NCI-H1417 (cell line): ENCODE measurements around the gene LRMDA.
A peak's percentile ranks its signal among the peaks of the same experiment; 100 is the strongest.

Source experiments
- DNase-seq, 3 experiments: peaks; one replicate each; lab custom pipeline; 2025; lab: John Stamatoyannopoulos, UW

Gene LRMDA

DNA sequence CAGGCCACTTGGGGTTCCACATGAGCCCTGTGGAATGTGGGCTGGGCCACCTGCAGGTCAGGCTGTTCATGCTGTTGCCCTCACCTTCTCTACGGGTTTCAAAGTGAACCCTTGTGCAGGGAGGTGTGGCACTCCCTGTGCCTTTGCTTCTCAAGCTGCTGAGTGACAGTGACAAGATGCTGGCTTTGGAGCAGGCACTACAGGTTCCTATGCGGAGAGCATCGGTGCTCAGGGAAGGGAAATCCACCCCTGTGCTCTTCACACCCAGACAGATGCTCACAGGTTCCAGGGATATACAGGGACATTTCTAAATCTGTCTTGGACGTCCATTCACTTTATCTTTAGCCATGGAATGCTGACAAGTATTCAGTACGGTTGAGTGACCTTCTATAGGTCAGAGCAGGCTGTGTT lies 1005.0 kb downstream of the LRMDA start:
- DNase-seq = no peak

DNA sequence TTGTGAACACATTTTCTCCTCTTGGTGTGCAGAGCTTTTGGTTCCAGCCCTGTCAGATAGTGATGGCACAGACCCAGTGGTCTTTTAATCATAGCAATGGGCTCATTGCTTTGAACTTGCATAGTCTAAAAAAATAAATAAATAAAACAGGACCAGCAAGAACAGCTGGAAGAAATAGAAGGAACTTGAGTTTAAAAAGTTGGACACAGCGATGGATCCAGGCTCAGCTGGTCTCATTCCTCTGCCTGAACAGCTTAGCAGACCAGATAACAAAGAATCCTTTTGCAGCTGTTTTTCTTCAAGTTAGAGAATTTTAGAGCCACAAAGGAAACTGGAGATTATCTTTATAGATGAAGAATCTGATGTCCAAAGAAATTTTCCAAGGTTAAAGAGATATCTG lies 1005.6 kb downstream of the LRMDA start:
- DNase-seq = no peak

DNA sequence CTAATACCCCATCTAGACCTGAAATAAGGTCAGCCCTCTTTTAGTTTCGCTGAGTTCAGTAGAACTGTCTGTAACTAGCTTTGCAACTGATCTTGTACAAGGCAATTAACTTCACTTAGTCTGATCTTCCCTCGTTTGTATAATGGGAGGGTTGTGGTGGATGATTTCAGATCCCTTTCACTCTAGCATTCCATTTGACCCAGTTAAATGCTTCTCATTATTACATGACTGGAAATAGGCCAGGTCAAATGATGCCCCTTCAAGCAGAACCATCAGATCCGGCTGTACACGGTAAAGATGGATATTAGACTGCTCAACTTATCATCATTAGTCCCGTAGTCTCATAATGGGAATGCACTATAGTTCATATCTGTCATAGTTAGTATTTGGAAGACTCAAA lies 1009.0 kb downstream of the LRMDA start:
- DNase-seq = no peak

DNA sequence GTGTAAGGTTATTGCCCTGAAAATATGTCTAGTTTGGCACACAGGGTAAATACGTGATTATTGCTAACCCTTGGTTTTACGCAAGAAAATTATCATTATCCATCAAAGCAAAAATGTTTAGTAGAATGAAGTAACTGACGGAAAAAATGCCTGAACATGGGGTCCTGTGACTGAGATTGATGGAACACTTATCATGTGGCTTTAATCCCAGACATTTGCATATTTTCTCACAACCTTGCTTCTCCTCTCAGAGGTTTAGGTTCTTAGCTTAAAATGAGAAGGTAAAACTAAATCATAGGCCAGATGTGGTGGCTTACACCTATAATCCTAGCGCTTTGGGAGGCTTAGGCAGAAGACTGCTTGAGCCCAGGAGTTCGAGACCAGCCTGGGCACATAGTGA lies 1010.7 kb downstream of the LRMDA start:
- no peak for DNase-seq

DNA sequence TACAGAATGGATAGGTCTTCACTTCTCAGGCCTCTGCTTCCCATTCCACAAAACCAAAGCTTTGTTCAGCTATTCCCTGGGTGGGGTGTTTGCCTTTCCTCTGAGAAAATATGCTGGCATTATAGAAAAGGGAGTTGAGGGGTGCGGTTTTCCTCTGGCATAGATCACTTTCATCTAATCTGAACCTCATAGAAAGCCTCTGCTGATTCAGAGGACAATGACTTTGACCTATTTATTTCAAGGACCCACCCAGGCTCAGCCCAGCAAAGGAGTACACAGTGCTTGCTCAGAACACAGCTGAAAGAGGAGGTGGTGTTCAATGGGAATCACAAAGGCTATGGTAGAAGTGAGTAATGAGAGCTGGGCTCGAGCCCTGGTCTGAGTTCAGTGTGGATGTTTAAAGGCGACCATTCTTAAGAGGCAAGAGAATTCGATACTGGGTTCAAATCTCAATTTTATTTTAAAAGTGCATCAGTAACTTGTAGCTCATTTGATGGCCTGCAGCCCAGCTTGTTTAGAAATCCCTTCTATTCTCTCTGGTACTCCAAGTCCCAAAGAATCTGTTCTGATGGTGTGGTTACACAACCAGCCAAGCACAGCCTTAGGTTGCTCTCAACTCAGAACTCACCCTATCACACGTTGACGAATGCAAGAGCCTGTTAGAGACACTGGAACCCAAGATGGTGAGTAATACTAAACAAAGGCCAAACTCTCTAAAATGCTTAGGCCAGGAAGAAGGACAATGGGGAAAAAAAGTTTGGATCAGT lies 1012.8 kb downstream of the LRMDA start:
- no peak for DNase-seq

DNA sequence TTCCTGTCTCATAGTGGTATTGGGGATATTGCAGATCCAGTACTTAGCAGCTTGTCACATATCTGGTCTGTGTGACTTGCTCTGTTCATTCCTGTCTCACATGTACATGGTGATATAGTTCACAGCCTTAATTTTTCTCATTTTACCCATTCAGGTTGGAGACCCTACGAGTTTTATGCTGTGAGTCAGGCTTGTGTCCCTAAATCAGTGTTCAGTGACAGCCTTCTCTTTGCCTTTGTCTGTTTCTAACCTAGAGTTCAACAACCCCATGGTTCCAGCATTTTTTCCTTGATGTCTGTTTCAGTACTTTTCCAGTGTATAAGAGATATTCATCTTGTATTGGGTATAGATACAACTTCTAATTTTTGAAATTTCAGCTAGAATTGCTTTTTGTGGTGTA lies 1016.2 kb downstream of the LRMDA start:
- no peak for DNase-seq

DNA sequence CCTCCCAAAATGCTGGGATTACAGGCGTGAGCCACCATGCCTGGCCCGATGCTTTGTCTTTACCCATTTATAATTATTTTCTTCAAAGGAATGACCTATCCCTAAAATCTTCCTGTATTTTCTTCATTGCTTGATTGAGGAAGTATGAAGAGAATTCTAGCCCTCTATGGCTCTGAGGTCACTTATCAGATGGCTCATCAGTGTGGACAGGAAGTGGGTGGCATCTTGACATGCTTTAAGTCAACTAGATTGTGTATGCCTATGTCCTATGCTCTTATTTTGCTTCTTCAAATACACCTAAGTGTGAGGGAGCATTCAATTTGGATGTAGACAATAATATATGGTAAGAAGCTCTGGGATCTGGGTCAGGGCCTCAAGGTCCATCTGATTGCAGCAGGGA lies 1020.5 kb downstream of the LRMDA start:
- no peak for DNase-seq

DNA sequence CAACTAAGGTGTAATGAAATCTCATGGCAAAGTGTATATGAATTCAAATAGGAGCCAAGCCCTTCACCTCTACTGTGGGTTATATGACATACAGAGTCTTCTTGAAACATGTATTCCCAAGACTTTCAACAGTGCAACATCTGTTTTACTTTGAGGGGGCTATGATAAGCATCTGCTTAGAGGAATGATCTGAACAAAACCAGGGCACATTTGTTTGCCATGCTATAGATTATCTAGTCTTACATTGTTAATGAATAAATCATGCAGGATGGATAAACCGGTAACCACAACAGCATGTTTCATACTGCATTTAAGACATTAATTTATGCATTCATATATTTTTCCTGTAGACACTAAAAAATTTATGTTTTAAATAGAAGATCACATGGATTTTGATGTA lies 1021.9 kb downstream of the LRMDA start:
- no peak for DNase-seq

DNA sequence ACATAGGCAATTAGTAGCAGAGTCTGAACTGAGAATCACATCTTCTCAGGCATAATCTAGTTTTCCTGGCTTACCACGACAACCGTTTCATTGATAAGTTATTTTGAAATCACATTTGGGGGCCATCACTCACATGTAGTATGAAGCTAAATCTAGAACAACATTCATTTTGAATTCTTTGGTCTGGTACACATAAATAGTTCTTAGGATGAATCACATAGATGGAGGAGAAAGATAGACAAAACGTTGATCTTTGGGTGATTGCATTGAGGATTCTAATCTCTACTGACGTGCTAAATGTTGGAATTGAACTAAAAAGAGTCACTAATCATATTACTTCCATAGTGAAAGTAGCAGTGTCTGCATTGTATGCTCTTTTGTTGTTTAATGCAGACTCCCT lies 1022.6 kb downstream of the LRMDA start:
- no peak for DNase-seq

DNA sequence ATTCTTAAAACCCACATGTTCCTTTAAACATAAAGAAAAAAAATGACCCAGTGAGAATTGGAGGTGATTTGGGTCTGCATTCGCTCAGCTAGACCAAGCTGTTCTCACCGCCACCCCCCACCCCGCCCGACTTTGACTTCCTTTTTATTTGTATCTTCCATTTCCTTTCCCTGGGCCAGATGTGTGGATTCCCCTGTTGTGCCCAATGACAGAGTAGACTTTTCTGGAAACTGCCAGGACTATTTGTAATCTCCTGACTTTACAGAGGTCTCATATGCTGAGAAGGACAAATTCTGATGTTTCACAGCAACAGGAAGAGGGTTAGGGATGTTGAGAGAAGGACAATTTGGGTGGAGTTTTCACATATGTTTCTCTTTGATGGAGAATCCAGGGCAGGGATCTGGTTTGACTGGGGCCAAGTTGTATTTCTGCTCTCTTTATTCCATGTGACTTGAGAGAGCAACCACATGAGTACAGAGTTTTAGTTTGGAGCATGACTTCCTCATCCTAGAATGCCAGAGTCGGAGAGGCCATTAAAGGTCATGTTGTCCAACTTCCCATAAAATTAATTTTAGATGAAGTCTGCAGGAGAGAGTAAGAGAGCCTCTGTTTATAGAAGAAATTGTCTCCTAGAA lies 1023.2 kb downstream of the LRMDA start:
- DNase-seq = no peak

DNA sequence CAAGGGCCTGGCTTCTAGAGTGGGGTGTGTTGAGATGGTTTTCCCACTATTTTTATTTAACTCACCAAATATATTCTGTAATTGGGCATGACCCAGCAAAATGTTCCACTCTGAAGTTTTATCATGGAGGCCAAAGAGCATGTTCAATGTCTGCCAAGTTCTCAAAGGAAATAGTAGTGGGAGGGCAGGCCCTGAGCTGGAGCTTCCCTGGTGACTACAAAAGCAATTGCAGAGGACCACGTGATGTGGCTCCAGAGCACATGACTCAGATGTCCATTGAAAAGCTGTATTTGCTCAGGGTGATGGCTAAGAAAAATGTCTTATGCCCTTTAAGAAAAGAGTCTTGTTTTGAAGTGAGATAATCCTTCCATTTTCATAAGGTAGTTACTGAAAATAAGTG lies 1024.8 kb downstream of the LRMDA start:
- DNase-seq = no peak

DNA sequence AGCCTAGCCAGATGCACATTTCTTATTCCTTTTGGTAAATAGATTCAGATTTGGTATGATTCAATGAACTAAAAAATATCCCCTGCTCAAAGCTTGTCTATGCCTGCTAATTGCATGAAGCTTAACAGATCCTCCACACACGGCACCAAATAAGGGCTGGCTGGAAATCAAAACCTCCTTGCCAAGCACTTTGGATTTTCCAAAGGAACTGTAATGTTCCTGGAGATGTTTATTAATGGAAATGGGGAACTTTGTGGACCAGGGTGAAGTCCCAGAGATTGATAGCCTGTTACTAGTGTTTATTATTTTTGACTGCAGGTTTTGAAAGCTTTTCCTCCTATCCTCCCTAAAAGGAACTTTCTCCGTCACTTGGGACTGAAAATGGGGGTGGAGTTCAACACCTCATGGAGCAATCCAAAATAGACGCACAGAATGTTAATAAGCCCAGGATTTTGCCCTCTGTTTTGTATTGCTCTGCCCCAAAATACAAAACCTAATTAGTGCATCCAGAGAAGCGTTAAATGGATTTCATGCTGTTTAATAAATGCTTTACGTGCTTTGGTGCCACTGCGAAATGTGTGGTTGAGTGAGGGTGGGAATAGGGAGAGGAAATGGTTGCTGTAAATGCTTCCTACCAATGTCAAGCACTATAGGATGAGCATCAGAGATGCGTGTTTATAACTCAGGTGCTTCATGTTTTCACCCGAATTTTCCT lies 1027.7 kb downstream of the LRMDA start:
- peak in 1 of 3 experiments; percentile 7 for DNase-seq

DNA sequence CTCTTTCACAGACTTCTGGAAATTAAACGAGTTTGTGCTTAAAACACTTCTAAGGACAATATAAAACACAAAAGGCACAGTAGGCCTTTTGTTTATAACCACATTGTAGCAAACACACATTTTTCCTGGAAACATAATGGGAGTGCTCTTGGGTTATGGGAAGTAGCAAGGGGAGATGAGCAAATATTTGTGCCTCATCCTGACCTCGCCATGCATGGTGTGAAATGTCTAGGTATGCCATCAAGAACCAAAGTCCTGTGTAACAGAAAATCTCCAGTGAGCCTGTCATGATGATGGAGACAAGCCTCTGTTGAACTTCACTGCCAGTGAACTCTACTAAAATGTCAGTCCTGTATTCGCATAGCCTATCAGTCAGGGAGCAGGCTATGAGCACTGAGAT lies 1029.6 kb downstream of the LRMDA start:
- DNase-seq = no peak

DNA sequence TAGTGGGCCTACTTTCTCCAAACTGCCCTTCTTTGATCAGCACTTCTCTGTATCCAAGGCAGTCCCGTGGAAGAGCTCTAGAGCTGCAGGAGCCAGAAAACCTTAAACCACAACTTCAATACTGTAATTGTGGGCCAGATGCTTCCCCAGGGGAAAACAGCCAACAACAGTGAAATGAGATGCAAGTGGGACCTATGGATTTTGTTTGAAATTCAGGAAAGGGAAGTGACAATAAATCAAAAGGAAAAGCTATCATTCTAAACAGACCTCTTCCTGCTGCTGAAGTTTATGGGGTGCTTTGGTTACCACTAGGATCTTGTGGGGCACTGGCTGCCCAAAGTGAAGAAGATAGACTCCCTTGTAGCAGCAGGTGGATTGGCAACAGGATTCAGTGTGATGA lies 1031.7 kb downstream of the LRMDA start:
- peak in 1 of 3 experiments; percentile 40 for DNase-seq

DNA sequence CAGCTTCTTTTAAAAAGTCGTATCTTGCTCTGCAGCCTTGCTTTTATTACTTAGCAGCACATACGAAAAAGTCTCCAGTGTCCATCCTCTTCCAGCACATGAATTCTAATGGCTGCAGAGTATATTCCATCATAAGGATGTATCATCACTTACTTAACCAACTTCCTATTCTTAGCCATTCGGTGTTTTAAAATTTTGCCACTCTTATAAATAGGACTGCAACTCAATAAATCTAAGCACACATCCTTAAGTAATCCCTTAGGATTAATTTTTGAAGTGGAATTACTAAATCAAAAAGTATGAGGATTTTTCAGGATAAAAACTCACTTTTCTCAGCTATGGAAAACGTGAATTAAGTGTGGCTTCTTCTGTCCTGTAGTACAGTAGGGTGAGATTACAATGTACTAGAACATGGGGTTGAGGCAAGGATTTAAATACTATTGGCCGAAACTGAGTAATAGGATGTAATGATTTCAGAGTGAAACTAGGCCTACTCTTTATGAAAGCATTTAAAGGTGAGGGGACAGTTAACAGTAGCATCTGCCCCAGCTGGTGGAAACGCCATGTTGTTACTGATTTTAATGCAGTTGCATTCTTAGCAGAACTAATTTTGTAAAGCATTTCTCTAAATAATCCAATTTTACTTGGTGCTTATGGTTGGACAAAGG lies 1035.5 kb downstream of the LRMDA start:
- no peak for DNase-seq

DNA sequence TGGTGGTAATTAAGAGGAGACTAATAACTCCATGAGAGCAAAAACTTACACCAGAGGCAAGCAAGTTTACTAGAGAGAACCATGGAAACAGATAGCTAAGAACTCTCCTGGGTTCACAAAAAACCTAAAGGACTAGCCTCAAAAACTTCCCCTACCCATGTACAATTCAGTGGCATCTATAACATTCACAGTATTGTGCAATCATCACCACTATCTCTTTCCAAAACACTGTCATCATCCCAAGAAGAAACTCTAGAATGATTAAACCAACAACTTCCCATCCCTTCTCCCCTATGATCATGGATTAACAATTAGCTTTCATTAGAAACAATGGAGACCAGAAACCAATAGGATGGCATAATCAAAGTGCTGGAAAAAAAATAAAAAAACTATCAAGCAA lies 1038.3 kb downstream of the LRMDA start:
- DNase-seq = no peak

DNA sequence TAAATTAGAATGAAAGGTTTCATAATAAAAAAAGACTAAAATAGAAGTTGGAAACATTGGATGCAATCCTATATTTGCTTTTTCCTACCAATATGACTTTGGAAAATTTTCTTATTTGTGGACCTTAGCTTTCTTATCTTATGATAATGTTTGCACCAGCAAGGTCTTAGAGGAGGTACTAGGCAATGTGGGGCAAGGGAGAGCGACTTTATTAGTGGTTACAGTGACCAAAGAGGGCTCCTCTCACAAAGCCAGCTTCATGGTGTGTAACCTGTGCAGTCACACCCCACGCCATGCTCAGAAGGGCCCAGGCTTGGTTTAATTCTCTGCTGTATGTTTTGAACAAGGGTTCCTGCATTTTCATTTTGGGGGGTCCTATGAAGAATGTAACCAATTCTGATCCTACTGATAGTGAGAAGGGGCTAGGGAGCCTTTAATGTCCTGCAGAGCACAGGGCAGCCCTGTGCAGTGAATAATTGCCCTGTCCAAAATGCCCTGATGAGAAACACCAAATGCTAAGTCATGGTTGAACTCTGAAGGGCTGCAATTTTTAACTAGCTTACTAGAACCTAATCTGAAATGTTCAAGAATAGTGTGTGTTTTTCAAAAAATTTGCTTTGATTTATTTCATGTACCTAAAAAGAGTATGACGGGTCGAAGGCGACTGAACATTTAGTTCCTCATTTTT lies 1047.8 kb downstream of the LRMDA start:
- DNase-seq = no peak

DNA sequence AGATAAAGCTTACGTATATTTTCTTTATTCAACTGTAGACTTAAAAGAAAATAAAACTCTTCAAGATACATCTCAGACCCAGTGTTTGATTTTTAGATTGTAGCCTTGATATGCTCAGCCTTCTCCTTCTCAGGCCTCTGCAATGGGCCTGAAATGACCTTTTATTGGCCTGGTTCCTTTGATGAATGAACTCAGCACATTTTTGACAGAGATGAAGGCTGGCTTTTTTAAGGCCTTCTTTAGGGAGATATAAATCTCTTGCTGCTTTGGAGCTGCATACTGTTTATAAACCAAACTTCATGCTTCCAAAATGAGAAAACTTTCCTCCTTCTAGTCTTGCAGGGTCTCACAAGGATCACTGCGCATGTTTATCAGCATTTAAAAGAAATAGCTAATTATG lies 1049.8 kb downstream of the LRMDA start:
- no peak for DNase-seq

DNA sequence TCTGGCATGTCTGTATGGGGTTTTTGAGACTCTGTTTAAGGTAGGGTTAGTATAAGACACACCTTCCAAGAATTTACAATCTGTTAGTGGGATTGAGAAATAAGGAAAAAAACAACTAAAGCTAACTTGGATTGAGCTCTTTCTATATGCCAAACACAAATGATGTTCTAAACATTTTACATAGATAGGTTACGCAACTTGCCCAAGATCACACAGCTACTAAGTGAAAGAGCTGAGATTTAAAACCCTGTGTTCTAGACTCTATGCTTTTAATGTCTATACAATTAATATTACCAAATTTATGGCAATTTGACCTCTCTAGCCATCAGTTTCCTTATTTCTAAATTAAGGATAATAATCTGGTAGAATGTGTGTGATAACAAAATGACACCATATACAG lies 1056.2 kb downstream of the LRMDA start:
- no peak for DNase-seq

DNA sequence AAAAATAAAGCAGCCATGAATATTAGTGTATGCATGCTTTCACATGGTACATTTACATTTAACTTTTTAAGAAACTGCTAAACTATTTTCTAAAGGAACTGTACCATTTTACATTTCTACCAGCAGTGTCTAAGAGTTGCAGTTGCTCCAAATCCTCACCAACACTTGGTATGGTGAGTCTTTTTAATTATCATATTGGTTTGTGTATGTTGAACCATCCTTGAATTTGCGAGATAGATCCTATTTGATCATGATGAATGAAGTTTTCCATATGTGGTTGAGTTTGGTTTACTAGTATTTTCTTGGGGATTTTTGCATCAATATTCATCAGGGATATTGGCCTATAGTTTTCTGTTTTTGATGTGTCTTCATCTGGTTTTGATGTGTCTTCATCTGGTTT lies 1057.2 kb downstream of the LRMDA start:
- DNase-seq = no peak

DNA sequence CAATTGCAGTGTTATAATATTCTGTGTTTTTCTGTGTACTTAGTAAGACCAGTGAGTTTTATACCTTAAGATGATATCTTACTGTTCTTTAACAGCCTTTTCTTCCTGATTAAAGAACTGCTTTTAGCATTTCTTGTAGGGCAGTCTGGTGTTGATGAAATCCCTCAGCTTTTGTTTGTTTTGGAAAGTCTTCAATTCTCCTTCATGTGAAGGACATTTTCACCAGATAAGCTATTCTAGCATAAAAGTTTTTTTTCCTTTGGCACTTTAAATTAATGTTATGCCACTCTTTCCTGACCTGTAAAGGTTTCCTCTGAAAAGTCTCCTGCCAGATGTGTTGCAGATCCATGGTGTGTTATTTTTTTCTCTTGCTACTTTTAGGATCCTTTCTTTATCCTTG lies 1059.8 kb downstream of the LRMDA start:
- DNase-seq = no peak

DNA sequence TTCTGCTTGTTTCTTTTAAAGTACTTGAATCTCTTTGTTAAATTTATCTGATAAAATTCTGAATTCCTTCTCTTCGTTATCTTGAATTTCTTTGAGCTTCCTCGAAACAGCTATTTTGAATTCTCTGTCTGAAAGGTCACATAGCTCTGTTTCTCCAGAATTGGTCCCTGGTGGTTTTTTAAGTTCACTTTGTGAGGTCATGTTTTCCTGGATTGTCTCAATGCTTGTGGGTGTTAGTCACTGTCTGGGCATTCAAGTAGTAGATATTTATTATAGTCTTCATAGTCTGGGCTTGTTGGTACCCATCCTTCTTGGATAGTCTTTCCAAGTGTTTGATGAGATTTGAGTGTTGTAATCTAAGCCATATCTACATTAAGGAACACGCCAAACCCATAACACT lies 1060.6 kb downstream of the LRMDA start:
- no peak for DNase-seq
